Limb (tissue), 2 donors: ENCODE results near the gene GMPPB.

Experiments
- DNase-seq, 2 donors: peaks; one replicate each; pipeline ENCODE4 v3.0.0-alpha.2; 2016; ENCODE audit errors: extremely low spot score in 2 of 2

Gene GMPPB

GRCh38 chr3:49729966-49730609 lies 6.3 kb upstream of the GMPPB start:
- DNase-seq: no peak

DNA sequence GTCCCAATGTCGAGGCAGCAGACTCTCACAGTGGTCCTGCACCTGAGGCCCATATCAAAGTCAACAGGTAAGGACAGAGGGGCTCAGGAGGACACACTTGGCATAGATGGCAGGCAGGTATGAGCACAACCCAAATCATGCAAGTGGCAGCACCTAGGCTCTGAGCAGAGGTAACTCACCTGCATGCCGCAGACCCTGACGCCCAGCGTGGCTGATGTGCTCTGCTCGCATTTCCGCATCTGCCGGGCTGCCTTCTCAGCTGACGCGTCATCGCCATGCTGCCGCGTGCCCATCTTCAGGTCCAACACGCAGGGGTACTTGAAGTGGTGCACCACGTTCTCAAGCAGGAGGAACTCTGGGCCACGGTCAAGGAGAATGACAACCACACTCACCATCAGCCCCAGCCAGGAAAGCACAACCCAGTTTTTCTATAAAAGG lies 4.2 kb upstream of the GMPPB start:
- no peak for DNase-seq

DNA sequence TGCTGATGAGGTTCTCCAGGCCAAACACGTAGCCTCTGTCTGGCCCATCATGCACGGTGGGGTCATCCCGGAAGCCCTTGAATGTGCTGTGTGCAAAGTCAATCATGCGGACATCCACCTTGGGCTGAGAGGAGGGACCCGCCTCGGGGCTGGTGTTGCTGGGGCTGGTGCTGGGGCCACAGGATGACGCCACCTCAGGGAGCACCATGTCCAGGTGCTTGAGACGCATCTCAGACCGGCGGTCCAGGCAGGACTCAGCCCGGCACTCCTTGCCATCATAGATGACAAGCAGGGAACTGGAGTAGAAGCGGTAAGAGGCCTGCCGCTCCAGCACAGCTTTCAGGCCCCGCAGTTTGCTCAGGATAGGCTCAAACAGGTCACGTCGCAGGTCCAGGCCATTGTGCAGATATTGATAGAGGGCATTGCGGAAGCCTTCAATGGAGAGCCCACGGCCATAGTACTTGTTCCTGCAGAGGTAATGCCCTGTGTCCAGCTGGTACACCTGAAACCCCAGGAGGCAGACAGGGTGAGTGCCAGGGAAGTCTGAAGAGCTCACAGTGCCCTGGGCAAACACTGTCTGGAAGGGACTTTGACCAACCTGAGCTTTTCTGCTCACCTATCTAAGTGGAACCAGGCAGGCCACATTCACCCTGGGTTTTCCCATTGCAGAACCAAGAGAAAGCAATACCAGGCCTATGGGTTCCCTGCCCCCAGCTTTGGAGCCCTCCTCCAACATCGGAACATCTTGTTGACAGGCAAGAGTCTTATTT lies 3.6 kb upstream of the GMPPB start:
- no peak for DNase-seq

GRCh38 chr3:49725906-49726681 lies 2.3 kb upstream of the GMPPB start:
- DNase-seq: no peak

- DNase-seq: peak in 1 of 2 donors; percentile 45
Measured at GRCh38 chr3:49724586-49724985, 835 bp upstream of the GMPPB start.

- DNase-seq: no peak
Measured at GRCh38 chr3:49723296-49723627, 489 bp downstream of the GMPPB start.

DNA sequence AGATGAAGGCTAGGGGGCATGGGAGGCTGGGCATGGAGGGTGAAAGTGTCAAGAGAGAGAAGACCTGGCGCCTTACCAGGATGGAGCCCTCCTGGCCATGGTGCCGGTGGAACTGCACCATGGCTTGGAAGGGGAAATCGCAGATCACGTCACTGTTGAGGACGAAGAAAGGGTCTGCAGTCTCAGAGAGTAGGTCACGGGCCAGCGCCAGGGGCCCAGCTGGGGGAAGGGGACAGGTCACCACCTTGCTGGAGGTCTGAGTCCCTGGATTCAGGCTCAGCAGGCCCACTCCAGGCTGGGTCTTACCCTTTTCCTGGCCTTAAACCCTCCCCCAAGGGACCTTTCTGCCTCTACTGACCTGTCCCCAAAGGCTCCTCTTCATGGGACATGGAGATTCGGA lies 855 bp downstream of the GMPPB start:
- peak in 1 of 2 donors; percentile 38 for DNase-seq

DNA sequence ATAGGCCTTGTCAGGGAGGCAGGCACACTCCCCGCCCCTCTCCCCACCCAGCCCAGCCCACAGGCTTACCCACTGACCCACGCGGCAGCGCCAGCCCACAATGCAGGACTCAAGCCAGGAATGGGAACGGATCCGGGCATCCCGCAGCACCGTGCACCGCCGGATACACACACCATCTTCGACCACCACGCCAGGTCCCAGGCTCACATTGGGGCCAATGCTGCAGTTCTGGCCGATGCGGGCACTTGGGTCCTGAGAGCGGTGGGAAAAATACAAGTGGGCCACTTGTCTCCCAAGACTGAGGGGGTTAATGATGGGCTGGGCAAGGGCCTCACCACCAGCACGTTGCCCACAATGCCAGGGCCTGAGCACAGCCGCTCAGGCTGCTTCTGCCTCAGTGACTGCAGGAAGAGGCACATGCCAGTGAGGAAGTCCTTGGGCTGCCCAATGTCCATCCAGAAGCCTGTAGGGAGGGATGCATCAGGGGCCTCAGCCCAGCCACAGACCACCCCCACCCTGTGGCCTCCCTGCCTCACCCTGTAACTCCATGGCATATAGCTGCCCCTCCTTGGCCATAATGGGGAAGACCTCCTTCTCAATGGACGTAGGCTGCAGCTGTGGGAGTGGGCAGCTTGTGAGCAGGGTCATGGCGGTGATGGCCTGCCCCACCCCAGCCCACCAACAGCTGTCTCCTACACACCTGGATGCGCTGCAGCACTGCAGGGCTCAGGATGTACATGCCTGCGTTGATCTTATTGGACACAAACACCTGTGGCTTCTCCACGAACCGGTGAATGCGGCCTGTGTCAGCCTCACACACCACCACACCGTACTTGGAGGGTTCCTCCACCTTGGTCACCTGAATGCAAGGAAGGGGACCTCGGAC lies 1.6 kb downstream of the GMPPB start:
- no peak for DNase-seq

GRCh38 chr3:49721596-49721895 lies 2.2 kb downstream of the GMPPB start:
- no peak for DNase-seq

DNA sequence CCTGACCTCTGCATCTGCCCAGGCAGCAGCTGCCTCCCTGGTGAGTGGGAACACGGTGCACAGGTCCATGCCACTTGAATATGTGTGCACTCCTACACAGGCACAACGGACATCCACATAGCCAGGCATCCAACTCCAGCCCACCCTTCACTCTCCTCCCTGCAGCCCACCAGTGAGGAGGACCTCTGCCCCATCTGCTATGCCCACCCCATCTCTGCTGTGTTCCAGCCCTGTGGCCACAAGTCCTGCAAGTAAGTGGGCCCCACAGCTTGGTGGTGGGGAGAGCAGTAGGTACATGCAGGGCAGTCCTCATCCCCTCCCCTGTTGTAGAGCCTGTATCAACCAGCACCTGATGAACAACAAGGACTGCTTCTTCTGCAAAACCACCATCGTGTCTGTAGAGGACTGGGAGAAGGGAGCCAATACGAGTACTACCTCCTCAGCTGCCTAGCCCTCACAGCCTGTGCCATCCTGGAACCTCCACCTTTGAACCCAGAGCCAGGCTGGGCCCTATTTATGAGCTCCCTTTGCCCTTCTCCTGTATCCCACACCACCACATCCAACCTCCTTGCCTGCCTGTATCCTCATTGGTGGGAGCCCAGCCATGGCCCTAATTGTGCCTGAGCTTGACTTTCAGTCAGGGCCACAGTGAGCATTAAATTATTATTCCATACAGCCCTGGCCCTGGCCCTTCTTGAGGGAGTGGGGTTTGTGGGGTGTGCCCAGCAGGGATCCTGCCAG lies 2.7 kb downstream of the GMPPB start:
- DNase-seq: no peak

DNA sequence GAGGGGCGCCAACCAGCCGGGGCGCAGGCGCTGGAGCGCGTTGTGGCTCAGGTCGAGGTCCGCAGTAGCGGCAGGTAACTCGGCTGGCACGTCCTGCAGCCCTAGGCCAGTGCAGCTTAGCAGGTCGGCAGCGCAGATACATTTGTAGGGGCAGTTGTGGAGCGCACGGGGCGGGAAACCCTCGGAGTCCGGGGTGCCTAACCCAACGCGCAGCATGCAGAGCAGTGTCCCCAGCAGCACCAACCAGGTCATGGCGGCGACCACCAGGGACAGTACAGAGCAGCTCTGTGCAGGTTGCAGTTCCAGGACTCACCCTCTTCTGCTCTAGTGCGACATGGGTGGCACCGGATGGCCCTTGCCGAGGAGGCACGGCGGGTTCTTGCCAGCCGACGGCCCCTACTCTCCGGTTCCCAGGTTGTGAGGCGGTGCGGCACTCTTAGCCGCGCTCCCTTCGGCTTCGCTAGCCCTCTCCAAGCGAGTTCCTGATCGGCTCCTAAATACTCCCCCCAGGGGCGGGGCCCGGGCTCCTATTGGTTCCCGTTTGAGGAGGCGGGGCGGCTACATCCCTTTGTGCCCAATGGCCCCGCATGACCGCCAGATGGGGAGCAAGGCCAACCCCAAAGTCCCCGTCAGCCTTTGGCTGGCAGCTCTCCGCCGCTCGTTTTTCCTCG lies 4.4 kb downstream of the GMPPB start, which contains the start of gene AMIGO3:
Gene AMIGO3 (minus strand): TSS at position 471 of the 671 bp plus-strand sequence. CDS start 219 bp downstream, at position 252.
- DNase-seq: peak; percentile 91 to 94

DNA sequence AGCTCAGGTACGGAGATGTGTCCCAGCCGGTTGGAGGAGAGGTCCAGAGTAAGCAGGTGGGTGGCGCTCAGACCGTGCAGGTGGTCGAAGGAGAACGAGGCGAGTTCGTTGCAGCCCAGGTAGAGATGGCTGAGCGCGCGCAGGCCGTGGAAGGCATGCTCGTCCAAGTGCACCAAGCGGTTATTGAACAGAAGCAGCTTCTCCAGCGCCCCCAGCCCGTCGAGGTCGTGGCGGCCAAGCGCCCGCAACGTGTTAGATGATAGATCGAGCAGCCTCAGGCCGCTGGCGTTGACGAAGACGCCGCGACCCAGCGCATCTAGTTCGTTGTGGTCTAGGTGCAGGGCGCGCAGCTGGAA lies 4.9 kb downstream of the GMPPB start:
- no peak for DNase-seq

DNA sequence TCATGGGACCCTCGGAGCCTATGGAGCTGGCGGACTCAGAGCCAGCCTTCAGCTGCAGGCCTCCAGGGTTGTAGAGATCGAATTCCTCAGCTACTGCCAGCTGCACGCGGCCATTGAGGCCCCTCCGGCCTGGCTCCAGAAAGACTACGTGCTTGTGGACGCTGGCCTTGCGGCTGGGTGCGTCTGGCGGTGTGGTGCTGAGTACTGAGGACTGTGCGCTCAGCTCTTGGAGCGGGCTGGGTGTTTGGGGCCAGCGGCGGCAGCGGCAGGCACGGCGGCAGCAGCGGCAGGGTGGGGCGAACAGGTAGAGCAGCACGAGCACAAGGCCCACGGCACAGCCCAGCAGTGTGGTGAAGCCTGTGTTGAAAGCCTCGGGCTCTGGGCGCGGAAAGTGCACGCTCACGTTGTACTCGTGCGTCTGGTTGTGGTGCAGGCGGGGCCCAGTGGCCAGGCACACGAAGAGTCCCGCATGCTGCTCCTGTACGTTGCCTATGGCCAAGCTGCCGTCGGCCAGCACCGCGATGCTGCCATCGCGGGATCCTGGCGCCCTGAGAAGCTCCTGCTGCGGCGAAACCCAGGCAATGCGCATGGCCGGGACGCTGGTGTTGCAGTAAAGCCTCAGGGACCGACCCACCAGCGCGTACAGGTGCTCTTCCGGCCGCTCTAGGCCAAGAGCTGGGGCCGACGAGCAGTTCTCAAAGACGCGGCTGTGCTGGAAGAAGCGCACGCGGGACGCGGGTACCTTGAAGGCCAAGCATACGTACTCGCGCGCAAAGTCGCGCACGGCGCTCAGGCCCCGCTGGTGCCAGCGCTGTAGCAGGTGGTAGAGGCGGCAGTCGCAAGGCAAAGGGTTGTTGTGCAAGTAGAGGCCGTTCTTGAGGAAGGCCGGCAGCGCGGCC lies 5.5 kb downstream of the GMPPB start:
- DNase-seq: no peak

GRCh38 chr3:49717211-49717958 lies 6.4 kb downstream of the GMPPB start:
- DNase-seq: no peak

DNA sequence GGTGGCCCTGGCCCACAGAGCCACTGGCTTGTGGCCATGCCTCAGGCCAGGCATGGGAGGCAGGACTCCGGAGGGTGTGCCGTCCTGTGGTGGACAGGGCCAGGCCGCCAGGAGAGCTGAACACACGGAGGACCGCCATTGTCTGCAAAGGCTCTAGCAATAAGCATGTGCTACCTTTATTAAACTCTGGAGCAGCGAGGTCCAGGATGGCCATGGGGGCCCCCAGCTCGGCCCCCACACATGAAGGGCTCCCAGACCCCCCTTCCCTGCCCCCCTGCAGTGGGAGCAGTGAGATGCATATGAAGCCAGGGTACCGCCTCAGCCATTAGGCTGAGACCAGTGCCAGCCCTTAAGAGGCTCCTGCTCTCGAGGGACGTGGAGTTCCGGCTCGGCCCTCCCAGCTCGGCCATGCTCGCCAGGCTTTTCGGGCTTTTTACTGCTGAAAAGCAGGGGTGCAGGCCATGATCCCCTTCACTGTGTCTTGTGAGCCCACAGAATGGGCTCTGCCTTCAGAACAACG lies 7.0 kb downstream of the GMPPB start:
- DNase-seq: no peak

DNA sequence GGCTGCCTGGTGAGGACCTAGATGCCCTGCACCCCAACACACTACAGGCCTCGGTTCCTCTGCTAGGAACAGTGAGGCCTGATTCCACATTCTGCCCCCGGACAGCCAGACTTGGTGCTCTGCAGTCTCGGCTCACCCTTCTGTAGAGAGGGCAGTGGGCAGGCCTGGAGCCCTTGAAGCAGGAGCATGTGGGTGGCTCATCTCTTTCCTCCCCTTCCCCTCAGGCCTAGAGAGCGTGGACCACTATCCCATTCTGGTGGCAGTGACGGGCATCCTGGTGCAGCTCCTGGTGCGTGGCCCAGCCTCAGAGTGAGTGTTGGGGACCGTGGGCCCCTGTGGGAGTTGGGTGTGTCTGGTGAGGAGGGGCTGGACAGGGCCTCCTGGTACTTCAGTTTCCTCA lies 7.6 kb downstream of the GMPPB start:
- no peak for DNase-seq

DNA sequence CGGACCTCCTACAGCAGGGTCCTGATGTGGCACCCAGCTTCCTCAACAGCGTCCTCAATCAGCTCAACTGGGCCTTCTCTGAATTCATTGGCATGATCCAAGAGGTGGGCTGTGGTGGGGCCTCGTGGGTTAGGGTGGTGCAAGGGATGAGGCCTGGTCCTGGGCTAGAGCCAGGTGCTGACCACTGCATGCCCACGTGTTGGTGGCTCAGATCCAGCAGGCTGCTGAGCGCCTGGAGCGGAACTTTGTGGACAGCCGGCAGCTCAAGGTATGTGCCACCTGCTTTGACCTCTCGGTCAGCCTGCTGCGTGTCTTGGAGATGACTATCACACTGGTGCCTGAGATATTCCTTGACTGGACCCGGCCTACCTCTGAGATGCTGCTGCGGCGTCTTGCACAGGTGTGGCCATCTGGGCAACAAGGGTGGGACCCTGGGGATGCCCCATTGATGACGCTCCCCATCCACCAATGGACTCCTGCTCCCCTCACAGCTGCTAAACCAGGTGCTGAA lies 8.1 kb downstream of the GMPPB start:
- DNase-seq: peak in 1 of 2 donors; percentile 27
